Ishikawa (cell line): ENCODE results near the gene ADCY10.

ENCODE experiments used
- CEBPB ChIP-seq: IDR thresholded peaks from 2 replicates; pipeline ENCODE4 v1.6.1; 2012
- CREB1 ChIP-seq: IDR thresholded peaks from 2 replicates; pipeline ENCODE4 v1.6.1; 2012; ENCODE audit warnings: low read depth
- EGR1 ChIP-seq: IDR thresholded peaks from 2 replicates; pipeline ENCODE4 v1.6.1; 2012
- EP300 ChIP-seq: IDR thresholded peaks from 2 replicates; pipeline ENCODE4 v1.6.1; 2012; ENCODE audit warnings: borderline replicate concordance
- FOXM1 ChIP-seq: IDR thresholded peaks from 2 replicates; pipeline ENCODE4 v1.6.1; 2012; ENCODE audit warnings: low read depth, borderline replicate concordance
- MAX ChIP-seq: IDR thresholded peaks from 2 replicates; pipeline ENCODE4 v1.6.1; 2012
- NFIC ChIP-seq: IDR thresholded peaks from 2 replicates; pipeline ENCODE4 v1.6.1; 2012
- RAD21 ChIP-seq: IDR thresholded peaks from 2 replicates; pipeline ENCODE4 v1.6.1; 2012; ENCODE audit warnings: low read depth
- REST ChIP-seq: IDR thresholded peaks from 2 replicates; pipeline ENCODE4 v1.6.1; 2012; ENCODE audit warnings: low read depth, mild to moderate bottlenecking
- TAF1 ChIP-seq: IDR thresholded peaks from 2 replicates; pipeline ENCODE4 v1.6.1; 2012; ENCODE audit warnings: low read depth, mild to moderate bottlenecking
- TEAD4 ChIP-seq: IDR thresholded peaks from 2 replicates; pipeline ENCODE4 v1.6.1; 2012
- YY1 ChIP-seq: IDR thresholded peaks from 2 replicates; pipeline ENCODE4 v1.6.1; 2012; ENCODE audit warnings: low read depth

DNA sequence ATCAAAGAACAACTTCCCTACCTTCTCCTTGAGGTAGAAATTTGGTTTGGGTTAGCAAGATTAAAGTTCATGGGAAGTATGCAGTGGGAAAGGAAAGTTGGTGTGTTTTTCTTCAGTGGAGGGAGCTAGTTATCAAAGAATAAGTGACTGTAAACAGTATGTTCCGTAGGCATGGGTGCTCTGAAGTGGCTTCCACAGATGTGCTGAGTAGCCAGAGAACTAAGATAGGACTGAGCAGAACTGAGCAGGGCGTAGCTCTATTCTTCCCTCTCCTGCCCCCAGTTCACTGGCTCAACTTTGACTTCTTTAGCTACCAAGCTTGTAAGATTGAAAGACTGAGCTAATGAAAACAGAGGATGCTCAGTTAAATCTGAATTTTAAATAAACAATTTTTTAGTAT is 3.4 kb downstream of the ADCY10 start:
- TF ChIP-seq RAD21 (no peak), NFIC (no peak), CREB1 (no peak), REST (no peak), FOXM1 (no peak), EP300 (no peak), EGR1 (no peak), MAX (no peak), TAF1 (no peak), TEAD4 (no peak), YY1 (no peak), CEBPB (no peak)
